Measurements from ENCODE around the gene DEPDC5.

- no peak for TF ChIP-seq CTCF (IDR thresholded peaks at IDR 0.05)
- no peak for TF ChIP-seq POLR2AphosphoS5 (IDR thresholded peaks at IDR 0.05)
- no peak for TF ChIP-seq POLR2A (IDR thresholded peaks at IDR 0.05)
Measured at GRCh38 chr22:31733580-31734079, 20.2 kb upstream of the DEPDC5 start.

Measured in breast epithelium (tissue), 3 donors.